Ishikawa (cell line): ENCODE results near the gene ASB2.

ENCODE experiments used
- CEBPB ChIP-seq: IDR thresholded peaks from 2 replicates; pipeline ENCODE4 v1.6.1; 2012
- CREB1 ChIP-seq: IDR thresholded peaks from 2 replicates; pipeline ENCODE4 v1.6.1; 2012; ENCODE audit warnings: low read depth
- EGR1 ChIP-seq: IDR thresholded peaks from 2 replicates; pipeline ENCODE4 v1.6.1; 2012
- EP300 ChIP-seq: IDR thresholded peaks from 2 replicates; pipeline ENCODE4 v1.6.1; 2012; ENCODE audit warnings: borderline replicate concordance
- FOXM1 ChIP-seq: IDR thresholded peaks from 2 replicates; pipeline ENCODE4 v1.6.1; 2012; ENCODE audit warnings: low read depth, borderline replicate concordance
- MAX ChIP-seq: IDR thresholded peaks from 2 replicates; pipeline ENCODE4 v1.6.1; 2012
- NFIC ChIP-seq: IDR thresholded peaks from 2 replicates; pipeline ENCODE4 v1.6.1; 2012
- RAD21 ChIP-seq: IDR thresholded peaks from 2 replicates; pipeline ENCODE4 v1.6.1; 2012; ENCODE audit warnings: low read depth
- REST ChIP-seq: IDR thresholded peaks from 2 replicates; pipeline ENCODE4 v1.6.1; 2012; ENCODE audit warnings: low read depth, mild to moderate bottlenecking
- TAF1 ChIP-seq: IDR thresholded peaks from 2 replicates; pipeline ENCODE4 v1.6.1; 2012; ENCODE audit warnings: low read depth, mild to moderate bottlenecking
- TCF12 ChIP-seq: IDR thresholded peaks from 2 replicates; pipeline ENCODE4 v1.6.1; 2012; ENCODE audit warnings: low read depth
- TEAD4 ChIP-seq: IDR thresholded peaks from 2 replicates; pipeline ENCODE4 v1.6.1; 2012
- USF1 ChIP-seq: IDR thresholded peaks from 2 replicates; pipeline ENCODE4 v1.6.1; 2012
- YY1 ChIP-seq: IDR thresholded peaks from 2 replicates; pipeline ENCODE4 v1.6.1; 2012; ENCODE audit warnings: low read depth
- ZBTB7A ChIP-seq: IDR thresholded peaks from 2 replicates; pipeline ENCODE4 v1.6.1; 2012; ENCODE audit warnings: low read depth

Gene ASB2

DNA sequence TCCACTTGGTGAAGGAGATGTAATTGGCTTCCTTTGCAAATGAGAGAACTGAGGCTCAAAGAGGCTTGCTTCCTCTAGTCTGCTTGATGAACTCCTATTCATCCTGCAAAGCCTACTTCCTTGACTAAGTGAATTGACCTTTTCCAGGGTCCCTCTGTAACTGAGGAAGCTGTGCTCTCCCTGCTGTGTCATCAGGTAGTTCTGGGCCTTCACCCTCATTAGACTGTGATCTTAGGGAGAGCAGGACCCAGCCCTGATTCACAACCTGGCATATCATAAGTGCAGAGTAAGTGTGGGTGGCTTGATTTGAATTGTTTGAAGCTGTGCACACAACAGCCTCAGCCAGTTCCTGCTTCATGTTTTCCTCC is 16.3 kb downstream of the ASB2 start:
- TF ChIP-seq EGR1 (no peak), CREB1 (no peak), MAX (no peak), ZBTB7A (no peak), EP300 (no peak), RAD21 (no peak)

DNA sequence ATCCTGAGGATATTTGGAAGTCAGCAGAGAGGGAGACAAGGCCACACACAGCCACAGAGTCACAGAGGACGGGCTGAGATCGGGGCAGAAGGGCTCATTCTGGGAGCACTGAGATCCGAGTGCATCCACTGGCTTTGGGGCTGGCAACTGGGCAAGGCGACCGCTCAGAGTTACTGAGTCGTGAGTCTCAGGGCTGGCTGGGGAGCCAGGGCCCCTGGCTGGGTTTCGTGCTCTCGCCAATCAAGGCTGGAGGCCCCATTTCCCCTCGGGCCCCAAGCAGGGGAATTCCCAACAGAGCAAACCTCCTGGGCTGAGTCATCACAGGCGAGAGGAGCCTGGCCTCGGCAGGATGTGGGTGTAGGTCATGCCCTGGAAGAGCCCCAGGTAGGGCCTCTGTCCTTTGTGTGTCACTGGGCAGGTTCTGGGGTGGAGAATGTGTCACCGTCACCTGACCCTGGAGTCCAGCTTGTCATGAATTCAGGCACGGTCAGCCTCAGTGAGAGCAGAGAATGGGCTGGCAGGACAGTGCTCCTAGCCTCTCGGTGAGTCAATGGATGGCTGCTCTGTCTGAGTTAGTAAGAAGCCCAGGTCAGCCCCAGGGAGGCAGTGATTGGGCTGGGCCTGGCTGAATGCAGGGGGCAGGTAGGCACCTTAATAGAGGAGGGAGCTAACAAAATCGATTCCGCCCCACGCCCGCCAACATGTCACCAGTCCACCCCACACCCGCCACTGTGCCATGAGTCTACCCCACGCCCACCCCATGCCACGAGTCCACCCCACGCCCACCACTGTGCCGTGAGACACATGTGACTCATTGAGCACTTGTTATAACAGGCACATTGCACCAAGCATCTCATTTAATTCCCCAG is 16.9 kb downstream of the ASB2 start:
- TF ChIP-seq TEAD4 (peak; percentile 74), TCF12 (peak; percentile 95), CEBPB (peak; percentile 41; the same call in 1 of the 2 replicates), USF1 (peak; percentile 85), RAD21 (peak; percentile 10; the same call in 1 of the 2 replicates), EP300 (peak; percentile 93), YY1 (no peak), CREB1 (no peak), REST (no peak), NFIC (peak; percentile 86), FOXM1 (peak; percentile 65; the same call in 1 of the 2 replicates), MAX (no peak), ZBTB7A (no peak), EGR1 (peak; percentile 64), TAF1 (no peak)

- TF ChIP-seq ZBTB7A (no peak), TAF1 (no peak), USF1 (no peak), RAD21 (no peak), CREB1 (no peak), CEBPB (no peak), EGR1 (no peak), TCF12 (no peak), REST (no peak), EP300 (no peak), MAX (no peak), FOXM1 (no peak), NFIC (no peak), TEAD4 (no peak), YY1 (no peak)
Measured at GRCh38 chr14:93958567-93959238, 17.7 kb downstream of the ASB2 start.

DNA sequence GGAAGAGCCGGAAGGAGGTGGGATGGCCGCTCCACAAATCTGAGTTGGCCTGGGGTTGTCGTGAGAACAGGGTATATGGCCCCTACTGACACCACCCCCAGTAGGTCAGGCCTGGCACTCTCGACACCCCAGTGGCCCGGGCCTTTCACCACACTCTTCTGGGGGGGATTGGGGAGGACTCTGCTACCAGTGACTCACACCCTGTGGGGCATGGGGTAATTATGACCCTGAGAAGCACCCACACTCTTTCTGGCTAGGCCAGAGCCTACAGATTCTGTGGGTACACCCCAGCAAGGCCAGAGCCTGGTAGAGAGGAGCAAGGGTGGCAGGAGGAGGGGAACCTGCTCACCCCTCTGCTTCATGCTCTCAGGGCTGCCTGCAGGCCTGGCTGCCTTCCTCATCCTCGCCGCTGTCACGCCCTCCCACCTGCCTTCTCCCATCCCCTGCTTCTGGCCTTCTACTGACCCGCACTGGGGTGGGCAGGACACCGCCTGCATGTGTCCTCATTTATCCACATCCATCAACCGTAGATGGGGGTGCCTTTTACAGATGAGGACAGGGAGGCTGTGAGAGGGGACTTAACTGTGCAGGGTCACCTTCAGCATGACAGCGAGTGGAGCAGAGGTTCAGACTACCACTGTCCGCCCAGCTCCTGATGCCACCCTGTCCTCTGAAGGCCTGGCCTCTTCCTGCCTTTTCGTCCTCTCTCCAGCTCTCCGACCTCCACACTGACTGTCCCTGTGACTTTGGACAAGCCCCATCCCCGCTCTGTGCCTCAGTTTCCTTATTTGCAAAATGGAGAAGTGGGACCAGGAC is 18.4 kb downstream of the ASB2 start:
- TF ChIP-seq TAF1, result no peak
- TF ChIP-seq FOXM1, result no peak
- TF ChIP-seq MAX, result no peak
- no peak for TF ChIP-seq NFIC
- TF ChIP-seq USF1, result no peak
- TF ChIP-seq CREB1, result no peak
- TF ChIP-seq ZBTB7A, result no peak
- TF ChIP-seq REST, result no peak
- TF ChIP-seq CEBPB, result no peak
- no peak for TF ChIP-seq TEAD4
- no peak for TF ChIP-seq TCF12
- TF ChIP-seq RAD21, result no peak
- no peak for TF ChIP-seq YY1
- no peak for TF ChIP-seq EGR1
- no peak for TF ChIP-seq EP300
